Erythroblast (primary cell): ENCODE results near the gene FANK1.

Source experiments
- GATA1 ChIP-seq: IDR thresholded peaks from 2 replicates; pipeline ENCODE4 v1.6.1; 2011; ENCODE audit warnings: low read depth, mild to moderate bottlenecking, control low read depth, low read length, moderate library complexity
- POLR2A ChIP-seq: IDR thresholded peaks from 2 replicates; pipeline ENCODE4 v1.6.1; 2011; ENCODE audit warnings: mild to moderate bottlenecking, low read length

GRCh38 chr10:126004752-126005151, 108.4 kb downstream of the FANK1 start:
- no peak for TF ChIP-seq POLR2A
- no peak for TF ChIP-seq GATA1
